ENCODE measurements around the gene GPR119. TPM values are rescaled to one million over a fixed set of nuclear protein-coding genes. Genes with fewer than 3 reads are reported as not detected.

Gene GPR119
- total and polyA plus RNA-seq, 2 of the 4 experiments (the other 2 are of a cell fraction), result not detected

- no peak overlapping the region for H4K8ac ChIP-seq (ENCODE audit: low read depth in 2 of 2, low read length in 2 of 2)
- no CpG with 5 or more reads among the region's 1 CpG for WGBS, 2 experiments (ENCODE audit: extremely low coverage in 2 of 2, insufficient read length in 1 of 2)
- H3K27me3 ChIP-seq (ENCODE audit: control insufficient read depth, insufficient read depth, low read length), result no peaks in the 10 kb centered on the region
- no peak overlapping the region for H3K56ac ChIP-seq (ENCODE audit: extremely low read depth, insufficient read depth, low read length)
- H4K20me1 ChIP-seq (ENCODE audit: insufficient read depth, low read length), result no peaks in the 10 kb centered on the region
- no peaks in the 10 kb centered on the region for H3K9me3 ChIP-seq (ENCODE audit: control insufficient read depth, insufficient read depth, low read length)
- no peak overlapping the region for H2AFZ ChIP-seq (replicated peaks; ENCODE audit: low read length, poor library complexity)
- H3K9ac ChIP-seq (ENCODE audit: low read depth, low read length), result no peak overlapping the region
- no peak overlapping the region for H3K14ac ChIP-seq (replicated peaks; ENCODE audit: low read depth, low read length)
- H2BK120ac ChIP-seq (ENCODE audit: low read depth, low read length), result no peak overlapping the region
- POLR2A ChIA-PET (ENCODE audit: unreplicated experiment), result no interaction called here
- no peak overlapping the region for H3K4ac ChIP-seq (ENCODE audit: low read depth, low read length)
- H3K4me2 ChIP-seq (ENCODE audit: low read depth, low read length), result no peak overlapping the region
- dilution Hi-C loops (cut with HindIII; ENCODE audit: low sequenced_read_pairs, unreplicated experiment) (no loop called here), in situ Hi-C loops (cut with MboI; ENCODE audit: low sequenced_read_pairs) (no loop called here), intact Hi-C loops (cut with micrococcal nuclease) (no loop called here)
- no peaks in the 10 kb centered on the region for H3K36me3 ChIP-seq (ENCODE audit: control insufficient read depth, insufficient read depth, low read length)
- TF ChIP-seq MAZ (IDR thresholded peaks at IDR 0.05; ENCODE audit: borderline replicate concordance, low read depth, low read length), result no peak
- TF ChIP-seq MAFK (IDR thresholded peaks at IDR 0.05; ENCODE audit: low read depth, low read length), result no peak
- TF ChIP-seq SMC3 (IDR thresholded peaks at IDR 0.05; ENCODE audit: low read depth, low read length), result no peak
- TF ChIP-seq FOS (IDR thresholded peaks at IDR 0.05; ENCODE audit: low read depth, low read length), result no peak
- no peak for TF ChIP-seq ELK1 (IDR thresholded peaks at IDR 0.05; ENCODE audit: borderline replicate concordance, low read depth, low read length)
- TF ChIP-seq NFE2L2 (IDR thresholded peaks at IDR 0.05; ENCODE audit: low read depth, low read length), result no peak
- no peak overlapping the region for H2BK20ac ChIP-seq (ENCODE audit: low read depth, low read length)
- H2BK5ac ChIP-seq (ENCODE audit: low read depth, low read length, poor library complexity, severe bottlenecking), result no peak overlapping the region
- no peak for ATAC-seq (ENCODE audit: low read depth)
- no peaks in the 10 kb centered on the region for H3K9me1 ChIP-seq (ENCODE audit: insufficient read depth, low read length)
- no peak overlapping the region for H3K27ac ChIP-seq (ENCODE audit: insufficient read depth, low read length)
- no peak overlapping the region for H3K18ac ChIP-seq (ENCODE audit: low read depth, low read length)
- BruUV-seq (replicated peaks), result no TSS peak
- no peak overlapping the region for H3K4me3 ChIP-seq (ENCODE audit: insufficient read depth, low read depth, low read length)
- no peak overlapping the region for H2AK9ac ChIP-seq (replicated peaks; ENCODE audit: low read depth, low read length, poor library complexity)
- H2BK15ac ChIP-seq (ENCODE audit: low read depth, low read length), result no peak overlapping the region
- H4K91ac ChIP-seq (ENCODE audit: insufficient read depth, low read depth, low read length), result no peak overlapping the region
- CTCF ChIA-PET, result no interaction called here
- no peak overlapping the region for H3K23ac ChIP-seq (ENCODE audit: low read depth, low read length)
- H3K79me1 ChIP-seq (ENCODE audit: low read depth in 1 of 2, low read length in 2 of 2), result no peaks in the 10 kb centered on the region
- no peak overlapping the region for H2AK5ac ChIP-seq (ENCODE audit: low read depth, low read length)
- peak; percentile 22 for DNase-seq
- no peaks in the 10 kb centered on the region for H3K4me1 ChIP-seq (ENCODE audit: control insufficient read depth, insufficient read depth, low read length)
- no peak overlapping the region for H4K5ac ChIP-seq (ENCODE audit: low read depth, low read length)
Measured at GRCh38 chrX:130347321-130347720, 38.2 kb downstream of the GPR119 start.

All from IMR-90 (cell line).